ENCODE measurements around the gene FAM169A.
"Not testable (repeated sequence)": the region's sequence is repeated elsewhere in the genome, so short reads cannot be mapped to it uniquely, and the experiment has no call there.

FAM169A gene

DNA sequence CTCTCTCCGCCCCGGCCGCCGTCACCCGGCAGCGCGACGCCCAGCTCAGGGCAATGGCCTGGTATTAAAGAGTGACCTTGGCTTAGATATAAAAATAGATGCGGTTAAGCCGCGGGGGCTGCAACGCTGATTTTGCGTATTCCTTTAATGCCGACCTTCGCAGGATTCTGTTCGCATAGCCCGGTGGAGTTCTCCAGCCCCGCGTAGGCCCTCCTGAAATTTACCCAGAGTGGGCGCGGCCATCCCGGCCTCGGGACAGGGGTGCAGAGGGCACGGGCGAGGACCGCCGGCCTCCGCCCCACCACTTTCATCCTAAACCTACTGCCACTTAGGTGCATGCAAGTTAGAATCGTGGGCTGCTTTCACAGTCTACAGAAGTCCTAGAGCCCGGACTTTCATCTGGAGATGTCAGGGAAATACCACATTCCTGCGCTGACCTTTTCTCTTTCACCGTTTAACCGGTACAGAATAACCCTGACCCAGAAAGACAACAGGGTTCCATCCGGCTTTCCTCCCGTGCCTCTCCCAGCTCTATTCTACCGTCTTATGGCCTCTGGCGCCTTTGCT lies 492 bp upstream of the FAM169A start:
- no peak for DNase-seq

DNA sequence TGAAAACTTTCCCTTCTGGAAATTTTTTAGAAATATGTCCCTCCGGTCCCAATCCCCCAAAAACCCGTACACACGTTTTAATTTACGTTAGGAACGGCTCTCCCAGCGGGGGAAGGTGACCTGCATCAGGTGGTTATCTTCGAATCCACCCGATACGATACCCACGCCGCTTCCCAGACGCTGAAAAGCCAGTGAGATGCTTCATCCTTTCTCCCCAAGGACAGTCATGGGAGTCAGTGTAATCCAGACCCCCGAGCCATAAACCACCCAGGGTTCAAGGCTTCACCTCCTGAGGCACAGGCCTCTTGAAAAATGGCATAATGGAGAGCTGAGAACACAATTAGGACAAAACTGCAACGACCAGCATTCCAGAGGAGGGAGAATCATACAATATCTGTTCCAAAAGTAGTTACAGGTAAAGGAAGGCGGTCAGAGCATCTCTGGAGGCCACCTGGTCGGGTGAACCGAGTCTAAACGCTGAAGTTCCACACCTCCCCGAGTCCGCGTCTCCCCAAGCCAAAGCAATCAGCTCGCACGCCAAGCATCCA lies 857 bp downstream of the FAM169A start:
- no peak for DNase-seq

DNA sequence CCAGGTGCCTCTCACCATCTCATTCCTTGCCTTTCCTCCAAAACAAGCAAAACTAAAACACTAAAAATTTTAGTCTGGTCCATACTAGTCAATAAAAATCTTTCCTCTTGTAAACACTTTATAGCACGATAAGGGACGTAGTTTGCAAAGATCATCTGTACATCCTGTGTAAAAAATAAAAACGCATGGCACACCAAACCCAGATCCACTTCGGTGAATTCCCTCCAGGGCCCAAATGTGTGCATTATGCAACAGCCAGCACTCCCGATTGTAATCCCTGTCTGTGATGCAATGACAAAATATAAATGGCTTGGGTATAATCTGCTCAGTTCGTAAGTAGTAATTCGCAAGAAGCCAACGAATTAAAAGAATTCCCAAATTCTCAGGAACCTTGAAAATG lies 1.4 kb downstream of the FAM169A start:
- no peak for DNase-seq

DNA sequence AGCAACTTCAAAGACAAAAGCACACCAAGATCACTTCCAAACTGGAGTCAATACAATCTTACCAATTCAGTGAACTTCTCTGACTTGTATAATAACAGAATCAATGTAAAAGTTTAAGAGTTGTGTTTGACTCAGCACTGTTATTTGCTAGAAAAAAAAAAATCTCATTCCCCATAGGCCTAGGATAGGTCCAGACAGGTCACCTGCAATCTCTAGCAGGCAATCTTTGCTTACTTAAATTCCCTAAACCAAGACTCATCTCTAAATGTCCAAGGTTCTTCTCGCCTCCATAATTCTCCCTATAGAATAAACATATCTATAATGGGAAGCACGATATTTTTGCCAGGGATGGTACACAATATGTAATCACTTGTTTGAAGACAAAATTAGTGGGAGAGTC lies 2.5 kb downstream of the FAM169A start:
- no peak for DNase-seq

DNA sequence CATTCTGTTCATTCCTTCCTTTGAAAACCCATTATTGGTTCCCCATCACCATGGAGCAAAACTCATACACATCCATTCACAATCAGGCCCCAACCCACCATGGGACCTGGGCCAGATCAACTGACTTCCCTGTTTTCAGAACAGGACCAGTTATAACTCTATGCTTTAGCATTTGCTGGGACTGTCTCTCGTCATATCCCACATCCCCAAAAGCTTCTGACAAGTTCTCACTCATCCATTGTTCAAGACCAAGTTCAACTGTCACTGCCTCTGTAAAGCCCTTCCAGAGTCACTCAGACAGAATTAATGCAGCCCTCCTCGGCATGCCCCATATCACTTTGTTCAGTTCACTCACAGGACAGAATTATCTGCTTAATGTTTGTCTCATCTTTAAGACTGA lies 4.0 kb downstream of the FAM169A start:
- no peak for DNase-seq

DNA sequence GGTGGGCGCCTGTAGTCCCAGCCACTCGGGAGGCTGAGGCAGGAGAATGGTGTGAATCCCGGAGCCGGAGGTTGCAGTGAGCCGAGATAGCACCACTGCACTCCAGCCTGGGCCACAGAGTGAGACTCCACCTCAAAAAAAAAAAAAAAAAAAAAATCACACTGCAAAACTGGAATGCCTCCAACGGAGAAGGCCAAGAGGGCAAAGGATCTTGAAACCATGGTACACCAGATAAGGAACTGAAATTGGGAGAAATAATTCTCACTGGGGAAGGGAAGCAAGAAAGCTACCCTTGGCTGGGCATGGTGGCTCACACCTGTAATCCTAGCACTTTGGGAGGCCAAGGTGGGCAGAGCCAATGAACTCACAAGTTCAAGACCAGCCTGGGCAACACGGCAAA lies 9.2 kb downstream of the FAM169A start:
- not testable (repeated sequence) for DNase-seq

DNA sequence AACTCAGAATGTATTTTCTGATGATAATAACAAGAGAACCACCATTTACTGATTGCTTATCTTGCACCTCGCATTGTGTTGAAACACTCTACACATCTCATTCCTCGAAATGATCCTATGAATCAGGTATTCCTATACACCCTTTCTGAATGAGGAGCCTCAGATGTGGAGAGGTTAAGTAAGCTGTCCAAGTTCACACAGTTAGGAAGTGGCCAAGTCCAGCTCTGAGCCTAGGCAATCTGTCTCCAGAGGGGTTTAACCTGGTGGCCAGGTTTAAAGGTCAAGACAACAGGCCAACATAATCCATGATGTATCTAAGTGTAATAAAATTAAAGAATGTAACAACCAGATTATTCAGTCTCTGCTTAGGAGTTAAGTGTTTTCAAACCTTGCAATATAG lies 12.9 kb downstream of the FAM169A start:
- no peak for DNase-seq

DNA sequence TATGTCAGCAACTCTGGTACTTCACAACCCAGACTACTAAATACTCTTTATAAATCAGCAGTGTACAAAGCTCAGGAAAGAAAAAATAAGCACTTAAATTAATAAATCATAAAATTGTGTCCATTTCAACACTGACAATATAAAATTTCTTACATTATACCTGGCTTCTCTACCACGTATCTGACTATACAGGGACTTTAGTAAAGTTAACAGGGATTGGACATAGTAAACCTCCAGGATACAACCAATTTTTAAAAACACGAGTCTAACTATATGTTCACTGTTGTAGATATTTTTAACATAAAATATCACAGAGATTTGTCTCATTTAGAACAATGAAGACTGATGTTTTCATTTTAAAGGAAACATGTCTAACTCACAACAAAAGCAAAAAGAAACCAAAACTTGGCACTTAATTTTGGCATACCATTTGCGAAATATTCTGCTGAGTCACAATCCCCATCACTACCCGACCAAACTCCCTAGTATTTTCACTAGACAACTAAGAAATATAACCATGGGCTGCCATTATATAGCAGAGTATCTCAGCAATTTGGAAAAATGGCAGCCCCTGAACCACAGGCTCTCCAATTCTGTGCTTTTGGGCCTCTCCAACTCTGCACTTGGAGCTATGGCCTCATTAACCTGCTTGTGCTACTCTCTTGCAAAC lies 14.4 kb downstream of the FAM169A start:
- no peak for DNase-seq

DNA sequence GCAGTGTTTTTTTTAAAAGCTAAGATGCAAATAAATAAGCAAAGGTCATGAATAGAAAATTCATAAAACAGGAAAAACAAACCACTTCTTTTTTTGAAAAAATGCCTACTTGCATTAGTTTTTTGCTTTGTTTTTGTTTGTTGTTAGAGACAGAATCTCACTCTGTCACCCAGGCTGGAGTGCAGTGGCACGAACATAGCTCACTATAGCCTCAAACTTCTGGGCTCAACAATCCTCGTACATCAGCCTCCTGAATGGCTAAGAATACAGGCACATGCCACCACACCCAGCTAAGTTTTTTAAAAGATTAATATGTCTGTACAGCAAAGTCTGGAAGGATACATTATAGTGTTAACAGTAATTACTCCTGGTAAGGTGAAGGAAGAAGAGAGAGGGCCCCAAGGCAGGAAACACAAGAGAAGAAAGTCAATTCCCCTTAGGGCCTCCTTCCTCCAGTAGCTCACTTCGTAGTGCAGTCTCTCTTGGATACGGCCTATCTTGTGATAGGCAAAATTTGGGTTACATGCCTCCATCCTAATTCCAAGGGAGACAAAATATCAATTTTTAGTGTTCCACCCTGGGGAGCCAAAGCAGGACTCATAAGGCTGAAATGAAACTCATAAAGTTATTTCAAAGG lies 15.3 kb downstream of the FAM169A start:
- DNase-seq = no peak

DNA sequence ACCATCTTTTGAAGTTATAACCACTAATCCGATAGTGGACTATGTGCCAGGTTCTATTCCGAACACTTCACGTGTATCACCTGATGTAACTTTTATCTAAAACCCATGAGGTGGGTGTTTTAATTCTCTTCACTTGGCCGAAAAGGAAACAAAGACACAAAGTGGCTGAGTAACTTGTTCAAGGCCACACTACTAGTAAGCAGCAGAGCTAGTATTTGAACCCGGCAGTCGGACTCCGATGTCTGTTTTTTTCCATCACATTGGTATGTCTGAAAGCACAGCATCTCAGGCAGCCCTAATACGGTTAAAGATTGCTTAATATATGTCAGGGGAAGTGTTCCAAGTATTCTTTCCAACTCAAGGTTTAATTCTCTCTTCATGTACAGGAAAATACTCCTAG lies 16.2 kb downstream of the FAM169A start:
- DNase-seq = no peak

DNA sequence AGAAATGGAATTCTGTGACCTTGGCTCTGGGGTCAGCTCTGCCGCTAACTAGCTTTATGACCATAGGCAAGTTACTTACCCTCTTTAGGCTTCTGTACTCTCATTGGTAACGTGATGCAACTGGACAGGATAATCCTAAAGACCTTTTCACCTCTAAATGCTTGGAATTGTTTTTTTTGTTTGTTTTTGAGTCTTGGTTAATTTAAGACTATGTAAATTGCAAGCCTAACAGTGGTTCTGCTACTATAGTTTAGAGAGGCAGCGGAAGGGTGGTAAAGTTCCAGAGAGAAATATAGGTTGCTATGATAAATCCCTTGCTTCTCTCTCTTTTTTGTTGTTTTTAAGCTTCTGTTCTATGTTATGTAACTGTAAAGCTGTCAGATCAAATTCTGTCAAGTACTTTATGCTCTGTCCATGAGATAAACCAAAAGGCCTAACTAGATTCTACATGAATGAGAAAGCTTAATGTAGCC lies 17.6 kb downstream of the FAM169A start:
- DNase-seq = no peak

DNA sequence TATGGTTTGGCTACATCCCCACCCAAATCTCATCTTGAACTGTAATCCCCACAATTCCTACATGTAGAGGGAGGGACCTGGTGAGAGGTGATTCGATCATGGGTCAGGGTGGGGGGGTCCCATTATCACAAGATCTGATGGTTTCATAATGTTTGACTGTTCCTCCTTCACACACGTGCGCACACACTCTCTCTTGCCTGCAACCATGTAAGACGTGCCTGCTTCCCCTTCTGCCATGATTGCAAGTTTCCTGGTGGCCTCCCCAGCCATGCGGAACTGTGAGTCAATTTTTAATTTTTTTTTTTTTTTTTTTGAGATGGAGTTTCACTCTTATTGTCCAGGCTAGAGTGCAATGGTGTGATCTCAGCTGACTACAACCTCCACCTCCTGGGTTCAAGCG lies 27.0 kb downstream of the FAM169A start:
- DNase-seq = no peak

DNA sequence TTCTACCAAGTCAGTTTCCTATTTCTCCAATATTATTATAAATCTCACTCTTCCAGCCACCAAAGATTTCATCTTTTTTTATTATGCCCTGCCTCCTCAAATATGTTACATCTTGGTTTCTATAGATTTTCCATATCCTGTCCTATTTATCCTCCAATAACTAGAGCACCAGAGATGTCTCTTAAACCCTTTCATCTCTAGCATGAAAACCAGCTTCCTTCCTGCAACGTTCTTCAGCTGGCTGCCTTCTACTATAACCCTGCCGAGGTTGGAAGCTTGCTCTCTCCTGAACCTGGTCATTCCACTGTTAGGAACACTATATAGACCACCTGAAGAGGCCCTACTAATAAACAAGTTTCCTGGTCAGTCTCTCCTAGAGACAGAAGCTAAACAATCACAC lies 27.9 kb downstream of the FAM169A start:
- DNase-seq = no peak

DNA sequence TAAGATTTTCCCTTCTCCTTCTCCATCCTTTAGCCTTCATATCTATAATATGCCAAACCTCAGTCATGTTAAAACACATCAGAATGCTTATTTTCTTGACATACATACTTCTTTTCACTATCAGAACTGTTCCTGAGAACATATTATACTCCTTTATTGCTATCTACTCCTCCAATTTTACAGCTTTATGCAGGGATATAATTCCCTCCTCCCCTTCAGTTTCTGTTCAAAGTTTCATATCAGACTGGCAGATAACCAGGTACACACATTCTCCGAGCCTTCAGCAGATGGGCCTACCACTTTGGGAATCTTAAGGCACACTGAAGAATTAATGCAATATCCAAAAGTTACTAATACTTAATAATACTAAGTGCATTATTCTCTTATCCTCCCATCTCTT lies 29.1 kb downstream of the FAM169A start:
- DNase-seq = no peak

DNA sequence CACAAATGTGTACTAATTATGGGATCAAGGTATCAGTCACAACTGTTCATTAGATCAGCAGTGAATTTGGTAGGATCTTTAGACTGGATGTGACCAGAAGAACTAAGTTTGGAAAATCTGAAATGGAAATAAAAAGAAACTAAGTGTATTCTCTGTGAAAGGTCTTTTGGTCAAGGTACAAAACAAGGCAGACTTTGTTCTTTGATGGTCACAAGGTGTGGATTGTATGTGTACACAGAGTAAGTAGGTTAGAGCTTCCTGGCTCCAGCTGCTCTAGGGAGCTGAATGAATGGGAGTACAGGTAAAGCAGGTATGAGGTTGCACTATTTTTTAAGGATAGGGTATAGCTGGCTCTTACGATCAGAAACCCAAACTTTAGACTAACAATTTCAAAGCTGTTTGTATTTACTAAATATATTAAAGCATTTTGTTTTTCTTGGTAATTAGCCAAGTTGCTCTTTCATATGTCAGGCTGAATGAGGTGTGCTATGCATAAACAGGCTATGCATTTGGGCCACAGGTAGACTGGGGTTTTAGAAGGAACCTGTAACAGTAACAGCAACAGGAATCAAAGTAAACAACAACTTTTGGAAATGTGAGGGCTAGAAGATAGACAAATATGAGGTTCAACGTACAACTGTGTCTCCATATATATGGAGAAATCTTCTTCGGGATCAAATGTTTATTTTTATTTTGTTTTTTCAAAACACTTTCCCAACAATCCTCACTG lies 32.5 kb downstream of the FAM169A start:
- DNase-seq = no peak

DNA sequence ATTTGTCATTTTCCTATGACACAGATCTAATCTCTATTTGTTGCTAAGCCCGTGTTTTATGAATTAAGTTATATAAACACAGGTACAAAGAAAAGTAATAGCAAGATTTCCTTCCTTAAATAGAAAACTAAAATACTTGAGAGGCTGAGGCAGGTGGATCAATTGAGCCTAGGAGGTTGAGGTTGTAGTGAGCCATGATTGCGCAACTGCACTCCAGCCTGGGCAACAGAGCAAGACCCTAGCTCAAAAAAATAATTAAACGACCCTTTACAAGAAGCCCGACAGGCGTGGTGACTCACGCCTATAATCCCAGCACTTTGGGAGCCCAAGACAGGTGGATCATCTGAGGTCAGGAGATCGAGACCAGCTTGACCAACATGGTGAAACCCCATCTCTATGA lies 36.8 kb downstream of the FAM169A start:
- no peak for DNase-seq

DNA sequence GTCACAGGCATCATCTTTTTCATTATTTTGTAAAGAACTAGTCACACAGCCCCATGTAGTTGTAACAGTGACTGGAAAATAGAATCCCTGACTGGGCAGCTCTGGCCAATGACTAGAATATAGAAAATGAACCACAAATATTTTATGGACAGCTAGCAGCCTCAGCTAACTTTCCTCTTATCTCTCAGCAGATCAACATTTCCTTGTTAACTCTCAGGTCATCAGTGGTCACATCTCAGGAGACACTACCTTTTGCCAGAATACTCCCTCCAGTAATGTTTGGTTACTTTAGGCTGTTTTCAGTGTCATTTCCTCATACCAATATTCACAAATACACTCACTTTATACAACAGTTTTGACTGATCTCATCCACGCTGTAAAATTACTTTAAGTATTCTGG lies 43.9 kb downstream of the FAM169A start:
- DNase-seq = no peak

DNA sequence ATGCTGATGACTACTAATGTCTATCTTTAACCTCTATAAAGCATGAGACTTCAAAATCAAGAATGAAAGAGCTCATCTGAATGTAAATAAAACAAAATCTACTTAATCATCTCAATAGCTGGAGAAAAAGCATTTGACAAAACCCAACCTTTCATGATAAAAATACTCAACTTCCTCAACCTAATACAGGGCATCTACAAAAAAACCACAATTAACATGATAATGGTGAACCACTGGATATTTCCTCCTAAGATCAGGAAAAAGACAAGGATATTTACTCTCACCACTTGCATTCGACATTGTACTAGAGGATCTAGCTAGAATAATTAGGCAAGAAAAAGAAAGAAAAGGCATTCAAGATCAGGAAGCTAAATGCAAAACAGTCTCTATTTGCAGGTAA lies 49.3 kb downstream of the FAM169A start:
- DNase-seq = no peak

DNA sequence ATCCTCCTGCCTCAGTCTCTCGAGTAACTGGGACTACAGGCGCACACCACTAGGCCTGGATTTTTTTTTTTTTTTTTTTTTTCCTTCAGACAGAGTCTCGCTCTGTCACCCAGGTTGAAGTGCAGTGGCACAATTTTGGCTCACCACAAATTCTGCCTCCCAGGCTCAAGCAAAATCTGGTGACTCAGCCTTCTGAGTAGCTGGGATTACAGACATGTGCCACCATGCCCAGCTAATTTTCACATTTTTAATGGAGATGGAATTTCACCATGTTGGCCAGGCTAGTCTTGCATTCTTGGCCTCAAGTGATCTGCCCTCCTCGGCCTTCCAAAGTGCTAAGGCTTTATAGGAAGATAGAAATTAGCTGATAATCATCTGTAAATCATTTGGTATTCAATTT lies 55.3 kb downstream of the FAM169A start:
- DNase-seq = no peak

DNA sequence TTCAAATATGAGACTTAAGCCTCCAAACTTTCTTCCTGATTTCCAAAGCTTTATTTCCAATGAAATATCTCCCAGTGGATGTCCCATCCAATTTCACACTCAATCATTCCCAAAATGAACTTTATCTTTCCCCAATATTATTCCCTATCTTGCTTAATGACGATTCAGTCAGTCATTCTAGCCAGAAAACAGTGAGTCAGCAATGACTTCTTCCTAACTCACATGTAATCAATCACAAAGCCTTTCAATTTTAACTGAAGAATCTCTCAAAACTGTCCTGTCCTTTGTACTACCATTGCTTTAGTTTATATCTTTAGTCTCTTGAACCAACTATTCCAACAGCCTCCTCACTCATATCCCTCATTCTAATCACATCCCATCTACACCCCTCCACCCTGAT lies 64.2 kb downstream of the FAM169A start:
- no peak for DNase-seq

DNA sequence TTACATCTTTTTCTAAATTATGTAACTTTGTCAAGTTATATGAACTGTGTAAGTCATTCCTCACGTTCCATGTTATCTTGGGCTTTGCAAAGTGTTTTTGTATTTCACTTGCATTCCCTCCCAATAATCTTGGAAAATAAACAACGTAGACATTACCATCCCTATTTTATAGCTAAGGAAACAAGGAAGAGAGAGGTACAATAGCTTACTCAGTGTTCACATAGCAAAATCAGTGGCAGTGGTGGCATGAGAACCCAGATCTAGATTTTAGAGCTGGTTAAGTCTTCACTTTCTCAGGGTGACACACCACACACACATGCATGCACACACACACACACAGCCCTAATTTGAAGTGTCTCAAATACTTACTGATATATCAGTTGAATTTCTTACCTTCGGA lies 65.0 kb downstream of the FAM169A start:
- no peak for DNase-seq

DNA sequence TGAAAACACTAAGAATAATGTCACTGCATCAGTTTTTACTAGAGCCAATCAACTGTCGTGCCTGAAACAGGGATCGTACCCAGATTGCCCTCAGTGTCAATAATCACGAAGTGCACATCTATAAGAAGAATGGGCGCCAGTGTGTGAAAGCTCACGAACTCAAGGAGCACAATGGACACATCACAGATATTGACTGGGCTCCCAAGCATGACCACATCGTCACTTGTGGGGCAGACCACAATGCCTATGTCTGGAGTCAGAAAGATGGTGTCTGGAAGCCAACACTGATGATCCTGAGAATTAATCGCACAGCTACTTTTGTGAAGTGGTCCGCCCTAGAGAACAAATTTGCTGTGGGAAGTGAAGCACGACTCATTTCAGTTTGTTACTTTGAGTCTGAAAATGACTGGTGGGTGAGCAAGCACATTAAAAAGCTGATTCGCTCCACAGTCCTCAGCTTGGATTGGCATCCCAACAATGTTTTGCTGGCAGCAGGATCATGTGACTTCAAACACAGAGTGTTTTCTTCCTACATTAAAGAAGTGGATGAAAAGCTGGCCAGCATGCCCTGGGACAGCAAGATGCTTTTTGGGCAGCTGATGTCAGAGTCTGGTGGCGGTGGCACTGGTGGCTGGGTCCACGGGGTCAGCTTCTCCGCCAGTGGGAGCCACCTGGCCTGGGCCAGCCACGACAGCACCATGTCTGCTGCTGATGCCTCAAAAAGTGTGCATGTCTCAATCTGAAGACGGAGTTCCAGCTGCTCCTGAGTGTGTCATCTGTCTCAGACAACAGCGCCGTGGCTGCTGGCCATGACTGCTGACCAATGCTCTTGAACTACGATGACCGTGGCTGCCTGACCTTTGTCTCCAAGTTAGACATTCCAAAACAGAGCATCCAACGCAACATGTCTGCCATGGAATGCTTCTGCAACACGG lies 66.9 kb downstream of the FAM169A start:
- no peak for DNase-seq

DNA sequence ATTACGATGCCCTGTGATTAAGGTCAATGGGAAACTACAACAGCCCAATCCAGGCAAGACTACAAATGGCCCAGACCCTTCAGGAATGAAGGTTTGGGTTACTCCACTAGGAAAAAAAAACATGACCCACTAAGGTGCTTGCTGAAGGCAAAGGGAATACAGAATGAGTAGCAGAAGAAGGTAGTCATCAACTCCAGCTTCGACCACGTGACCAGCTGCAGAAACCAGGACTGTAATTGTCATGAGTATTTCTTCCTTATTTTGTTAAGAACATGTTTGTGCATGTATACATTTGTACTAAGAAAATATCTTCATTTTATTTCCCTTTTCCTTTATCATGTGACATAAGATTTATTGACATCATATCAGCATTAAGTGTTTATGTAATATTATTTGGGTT lies 74.5 kb downstream of the FAM169A start:
- DNase-seq = not testable (repeated sequence)
